ENCODE data around the gene SLC29A3. TPM values are rescaled to one million over a fixed set of nuclear protein-coding genes. Genes with fewer than 3 reads are reported as not detected.

The SLC29A3 gene
- total RNA-seq, 2 experiments from 2014 or later: 3.4 to 5.1 TPM

- ATAC-seq: no peak
- Mint-ChIP-seq H3K36me3 (peaks cover 6% of the 10 kb centered on the region), H3K4me1 (peaks cover 11% of the 10 kb centered on the region), H3K9me3 (ENCODE audit: low read depth) (no peaks in the 10 kb centered on the region), H3K27me3 (no peaks in the 10 kb centered on the region), H3K4me3 (no peak overlapping the region), H3K27ac (no peak overlapping the region)
- DNase-seq: no peak
- CTCF ChIA-PET: no interaction called here
Measured at GRCh38 chr10:71325267-71325666, 6.2 kb downstream of the SLC29A3 start.

- ATAC-seq (no peak), DNase-seq (no peak)
- Mint-ChIP-seq H3K36me3 (peaks cover 6% of the 10 kb centered on the region), H3K9me3 (ENCODE audit: low read depth) (no peaks in the 10 kb centered on the region), H3K4me1 (peaks cover 10% of the 10 kb centered on the region), H3K4me3 (no peak overlapping the region), H3K27ac (no peak overlapping the region), H3K27me3 (no peaks in the 10 kb centered on the region)
- CTCF ChIA-PET: interaction anchor here (0.7 kb wide), 1 partner anchor 18 kb away, joined by 3 read pairs; no protein-coding TSS in a partner anchor
Measured at GRCh38 chr10:71326464-71326881, 7.4 kb downstream of the SLC29A3 start.

GRCh38 chr10:71330789-71331404 is 11.8 kb downstream of the SLC29A3 start:
- CTCF ChIA-PET: interaction anchor here (1.2 kb wide), 1 partner anchor 53 kb away, joined by 3 read pairs; no protein-coding TSS in a partner anchor
- H3K36me3 Mint-ChIP-seq: no peaks in the 10 kb centered on the region
- no peaks in the 10 kb centered on the region for H3K4me1 Mint-ChIP-seq
- no peak overlapping the region for H3K27ac Mint-ChIP-seq
- H3K9me3 Mint-ChIP-seq (ENCODE audit: low read depth): no peaks in the 10 kb centered on the region
- no peak overlapping the region for H3K4me3 Mint-ChIP-seq
- DNase-seq (no peak), ATAC-seq (no peak)
- no peaks in the 10 kb centered on the region for H3K27me3 Mint-ChIP-seq

- no peak overlapping the region for H3K27ac Mint-ChIP-seq
- no peak overlapping the region for H3K4me3 Mint-ChIP-seq
- CTCF ChIA-PET: no interaction called here
- no peaks in the 10 kb centered on the region for H3K4me1 Mint-ChIP-seq
- ATAC-seq (no peak), DNase-seq (no peak)
- H3K36me3 Mint-ChIP-seq: no peaks in the 10 kb centered on the region
- no peaks in the 10 kb centered on the region for H3K27me3 Mint-ChIP-seq
- H3K9me3 Mint-ChIP-seq (ENCODE audit: low read depth): no peaks in the 10 kb centered on the region
Measured at GRCh38 chr10:71331736-71332135, 12.7 kb downstream of the SLC29A3 start.

- CTCF ChIA-PET: no interaction called here
- Mint-ChIP-seq H3K9me3 (ENCODE audit: low read depth) (no peaks in the 10 kb centered on the region), H3K36me3 (no peaks in the 10 kb centered on the region), H3K4me3 (no peak overlapping the region), H3K27ac (no peak overlapping the region), H3K4me1 (no peaks in the 10 kb centered on the region), H3K27me3 (no peaks in the 10 kb centered on the region)
- ATAC-seq (no peak), DNase-seq (no peak)
Measured at GRCh38 chr10:71332466-71332865, 13.4 kb downstream of the SLC29A3 start.

- H3K4me1 Mint-ChIP-seq: no peaks in the 10 kb centered on the region
- no peak overlapping the region for H3K4me3 Mint-ChIP-seq
- no peaks in the 10 kb centered on the region for H3K27me3 Mint-ChIP-seq
- DNase-seq (no peak), ATAC-seq (no peak)
- H3K9me3 Mint-ChIP-seq (ENCODE audit: low read depth): no peaks in the 10 kb centered on the region
- no peak overlapping the region for H3K27ac Mint-ChIP-seq
- CTCF ChIA-PET: interaction anchor here (1.3 kb wide), 1 partner anchor 51 kb away, joined by 3 read pairs; no protein-coding TSS in a partner anchor
- H3K36me3 Mint-ChIP-seq: no peaks in the 10 kb centered on the region
Measured at GRCh38 chr10:71333129-71333887, 14.2 kb downstream of the SLC29A3 start.

- CTCF ChIA-PET: interaction anchor here (1.2 to 1.3 kb wide), 2 partner anchors 50 to 64 kb away, joined by 3 read pairs; no protein-coding TSS in a partner anchor
- DNase-seq (no peak), ATAC-seq (no peak)
- no peaks in the 10 kb centered on the region for H3K36me3 Mint-ChIP-seq
- no peaks in the 10 kb centered on the region for H3K9me3 Mint-ChIP-seq (ENCODE audit: low read depth)
- no peaks in the 10 kb centered on the region for H3K27me3 Mint-ChIP-seq
- H3K4me3 Mint-ChIP-seq: no peak overlapping the region
- no peak overlapping the region for H3K27ac Mint-ChIP-seq
- no peaks in the 10 kb centered on the region for H3K4me1 Mint-ChIP-seq
Measured at GRCh38 chr10:71334221-71334791, 15.2 kb downstream of the SLC29A3 start.

- CTCF ChIA-PET: interaction anchor here (1.1 to 1.2 kb wide), 2 partner anchors 16 to 65 kb away, joined by 3 read pairs; partner anchors contain the start of gene SLC29A3
- no peaks in the 10 kb centered on the region for H3K27me3 Mint-ChIP-seq
- no peak overlapping the region for H3K4me3 Mint-ChIP-seq
- no peaks in the 10 kb centered on the region for H3K4me1 Mint-ChIP-seq
- no peak for DNase-seq
- H3K9me3 Mint-ChIP-seq (ENCODE audit: low read depth): no peaks in the 10 kb centered on the region
- H3K27ac Mint-ChIP-seq: no peak overlapping the region
- H3K36me3 Mint-ChIP-seq: no peaks in the 10 kb centered on the region
- ATAC-seq: no peak
Measured at GRCh38 chr10:71335173-71335708, 16.2 kb downstream of the SLC29A3 start.

- H3K36me3 Mint-ChIP-seq: no peaks in the 10 kb centered on the region
- no peaks in the 10 kb centered on the region for H3K4me1 Mint-ChIP-seq
- H3K4me3 Mint-ChIP-seq: no peak overlapping the region
- no peaks in the 10 kb centered on the region for H3K9me3 Mint-ChIP-seq (ENCODE audit: low read depth)
- H3K27me3 Mint-ChIP-seq: no peaks in the 10 kb centered on the region
- DNase-seq (no peak), ATAC-seq (no peak)
- CTCF ChIA-PET: no interaction called here
- H3K27ac Mint-ChIP-seq: no peak overlapping the region
Measured at GRCh38 chr10:71336632-71337031, 17.6 kb downstream of the SLC29A3 start.

GRCh38 chr10:71337219-71337701 is 18.2 kb downstream of the SLC29A3 start:
- H3K36me3 Mint-ChIP-seq: no peaks in the 10 kb centered on the region
- no peaks in the 10 kb centered on the region for H3K27me3 Mint-ChIP-seq
- no peak for DNase-seq
- no peaks in the 10 kb centered on the region for H3K4me1 Mint-ChIP-seq
- no peak overlapping the region for H3K4me3 Mint-ChIP-seq
- no peak overlapping the region for H3K27ac Mint-ChIP-seq
- H3K9me3 Mint-ChIP-seq (ENCODE audit: low read depth): no peaks in the 10 kb centered on the region
- no peak for ATAC-seq
- CTCF ChIA-PET: no interaction called here

- Mint-ChIP-seq H3K27ac (no peak overlapping the region), H3K36me3 (no peaks in the 10 kb centered on the region), H3K4me3 (no peak overlapping the region), H3K27me3 (no peaks in the 10 kb centered on the region), H3K4me1 (no peaks in the 10 kb centered on the region), H3K9me3 (ENCODE audit: low read depth) (no peaks in the 10 kb centered on the region)
- CTCF ChIA-PET: no interaction called here
- no peak for ATAC-seq
- no peak for DNase-seq
Measured at GRCh38 chr10:71338728-71339495, 19.9 kb downstream of the SLC29A3 start.

- no peaks in the 10 kb centered on the region for H3K36me3 Mint-ChIP-seq
- no peak overlapping the region for H3K27ac Mint-ChIP-seq
- DNase-seq (no peak), ATAC-seq (no peak)
- CTCF ChIA-PET: no interaction called here
- H3K4me1 Mint-ChIP-seq: no peaks in the 10 kb centered on the region
- no peak overlapping the region for H3K4me3 Mint-ChIP-seq
- no peaks in the 10 kb centered on the region for H3K27me3 Mint-ChIP-seq
- H3K9me3 Mint-ChIP-seq (ENCODE audit: low read depth): no peaks in the 10 kb centered on the region
Measured at GRCh38 chr10:71339796-71340589, 20.9 kb downstream of the SLC29A3 start.

Measured in activated CD8-positive, alpha-beta memory T cell treated with anti-CD3 and anti-CD28 coated beads, Interleukin-2, amount 10 ng/mL, durations not matched to agents 7 days and 5 days (primary cell).